Liver (tissue), 9 donors: Measurements from ENCODE around the gene PDE1C. TPM values are rescaled to one million over a fixed set of nuclear protein-coding genes. Genes with fewer than 3 reads are reported as not detected.

ENCODE experiments used
- DNase-seq: peaks from one replicate; pipeline ENCODE4 v3.0.0-alpha.2; 2017; ENCODE audit warnings: low spot score
- H3K27ac ChIP-seq, 2 donors: one replicate each; pipeline ENCODE4 v1.7.0; 2013; ENCODE audit warnings: inconsistent platforms in 2 of 2, low read length in 2 of 2, control low read depth in 1 of 2, low read depth in 1 of 2, mild to moderate bottlenecking in 1 of 2
- H3K27me3 ChIP-seq, 4 donors: one replicate each; pipeline versions ENCODE4 v1.6.1 to v1.7.0; 2013; ENCODE audit warnings: low read length in 3 of 4, inconsistent platforms in 1 of 4, mild to moderate bottlenecking in 1 of 4, moderate library complexity in 1 of 4; ENCODE audit not compliant: control insufficient read depth in 4 of 4, insufficient read depth in 4 of 4
- H3K36me3 ChIP-seq, 4 donors: one replicate each; pipeline versions ENCODE4 v1.6.1 to v1.7.0; 2013; ENCODE audit warnings: low read length in 3 of 4, mild to moderate bottlenecking in 3 of 4, low read depth in 1 of 4, moderate library complexity in 1 of 4; ENCODE audit not compliant: control insufficient read depth in 4 of 4, insufficient read depth in 3 of 4
- H3K4me1 ChIP-seq, 4 donors: one replicate each; pipeline versions ENCODE4 v1.6.1 to v1.7.0; 2013; ENCODE audit warnings: low read length in 3 of 4, mild to moderate bottlenecking in 3 of 4, moderate library complexity in 1 of 4; ENCODE audit not compliant: control insufficient read depth in 4 of 4, insufficient read depth in 4 of 4
- H3K4me3 ChIP-seq, 3 donors: one replicate each; pipeline versions ENCODE4 v1.6.1 to v1.7.0; 2013; ENCODE audit warnings: low read length in 3 of 3, control low read depth in 1 of 3, low read depth in 1 of 3, mild to moderate bottlenecking in 1 of 3
- H3K9ac ChIP-seq, 2 donors: one replicate each; pipeline ENCODE4 v1.7.0; 2013; ENCODE audit warnings: low read length in 2 of 2, mild to moderate bottlenecking in 2 of 2, moderate library complexity in 2 of 2, control low read depth in 1 of 2, low read depth in 1 of 2
- H3K9me3 ChIP-seq, 4 donors: one replicate each; pipeline versions ENCODE4 v1.6.1 to v1.7.0; 2013; ENCODE audit warnings: low read length in 3 of 4; ENCODE audit not compliant: control insufficient read depth in 4 of 4
- GABPA ChIP-seq, 2 donors: IDR thresholded peaks in 1 of 2; conservative IDR thresholded peaks in 1 of 2; 2 replicates each; pipeline ENCODE4 v1.6.1; 2016; ENCODE audit warnings: antibody characterized with exemption in 2 of 2, mild to moderate bottlenecking in 1 of 2, moderate library complexity in 1 of 2
- HNF4A ChIP-seq, 2 donors: conservative IDR thresholded peaks; 2 replicates each; pipeline ENCODE4 v1.6.1; 2016; ENCODE audit warnings: antibody characterized with exemption in 2 of 2, mild to moderate bottlenecking in 2 of 2
- HNF4G ChIP-seq: IDR thresholded peaks from 2 replicates; pipeline ENCODE4 v1.6.1; 2016; ENCODE audit warnings: antibody characterized with exemption
- JUND ChIP-seq, 2 donors: IDR thresholded peaks; 2 replicates each; pipeline ENCODE4 v1.6.1; 2016; ENCODE audit warnings: antibody characterized with exemption in 2 of 2
- RAD21 ChIP-seq, 2 donors: IDR thresholded peaks; 2 replicates each; pipeline ENCODE4 v1.6.1; 2016; ENCODE audit warnings: antibody characterized with exemption in 2 of 2, mild to moderate bottlenecking in 2 of 2
- REST ChIP-seq: IDR thresholded peaks from 2 replicates; pipeline ENCODE4 v1.6.1; 2016; ENCODE audit warnings: antibody characterized with exemption, mild to moderate bottlenecking
- TAF1 ChIP-seq: conservative IDR thresholded peaks from 2 replicates; pipeline ENCODE4 v1.6.1; 2016; ENCODE audit warnings: antibody characterized with exemption, mild to moderate bottlenecking
- YY1 ChIP-seq: IDR thresholded peaks from 2 replicates; pipeline ENCODE4 v1.6.1; 2016; ENCODE audit warnings: antibody characterized with exemption, mild to moderate bottlenecking
- WGBS: extraction: QIAGEN DNeasy Blood & Tissue Kit; methylation state at CpG from one replicate; pipeline ENCODE4 v1.1.7; 2013; 5-methylcytosine and 5-hydroxymethylcytosine counted together
- polyA plus RNA-seq, 2 donors: library from polyadenylated mRNA; stranded (reverse) in 1 of 2; unstranded in 1 of 2; fragments of 200-250 nt in 1 of 2; fragments of >200 nt in 1 of 2; fragmentation: Nextera tagmentation in 1 of 2; extraction: Ambion mirVana in 1 of 2; gene quantifications; one replicate each; pipeline versions ENCODE4 v1.2.1 to v1.2.3, GENCODE V29; 2013 to 2015
- total RNA-seq, 2 donors: library from RNA; depleted of rRNA; stranded (reverse); fragments of >200 nt; gene quantifications; one replicate each; pipeline ENCODE4 v1.2.3, GENCODE V29; 2014
- TF ChIP-seq, protein P1 (sequence below): fragments of 150-350 bp; IDR thresholded peaks from 2 replicates; pipeline ENCODE4 v1.5.1; 2017; ENCODE audit warnings: improper control_type of control experiment, low read depth, low read length; ENCODE audit not compliant: missing input control
- donor health status: healthy.
- donor health status: healthy.
- donor health status: healthy.
- donor health status: healthy.
- donor health status: healthy.

Gene PDE1C
- total and polyA plus RNA-seq, 4 donors = 0.05 to 0.92 (median 0.47) TPM; not detected in 1

- TF ChIP-seq REST = no peak
- no peak for TF ChIP-seq JUND (IDR thresholded peaks at IDR 0.05)
- TF ChIP-seq YY1 = no peak
- TF ChIP-seq TAF1 = no peak
- TF ChIP-seq, protein P1, sequence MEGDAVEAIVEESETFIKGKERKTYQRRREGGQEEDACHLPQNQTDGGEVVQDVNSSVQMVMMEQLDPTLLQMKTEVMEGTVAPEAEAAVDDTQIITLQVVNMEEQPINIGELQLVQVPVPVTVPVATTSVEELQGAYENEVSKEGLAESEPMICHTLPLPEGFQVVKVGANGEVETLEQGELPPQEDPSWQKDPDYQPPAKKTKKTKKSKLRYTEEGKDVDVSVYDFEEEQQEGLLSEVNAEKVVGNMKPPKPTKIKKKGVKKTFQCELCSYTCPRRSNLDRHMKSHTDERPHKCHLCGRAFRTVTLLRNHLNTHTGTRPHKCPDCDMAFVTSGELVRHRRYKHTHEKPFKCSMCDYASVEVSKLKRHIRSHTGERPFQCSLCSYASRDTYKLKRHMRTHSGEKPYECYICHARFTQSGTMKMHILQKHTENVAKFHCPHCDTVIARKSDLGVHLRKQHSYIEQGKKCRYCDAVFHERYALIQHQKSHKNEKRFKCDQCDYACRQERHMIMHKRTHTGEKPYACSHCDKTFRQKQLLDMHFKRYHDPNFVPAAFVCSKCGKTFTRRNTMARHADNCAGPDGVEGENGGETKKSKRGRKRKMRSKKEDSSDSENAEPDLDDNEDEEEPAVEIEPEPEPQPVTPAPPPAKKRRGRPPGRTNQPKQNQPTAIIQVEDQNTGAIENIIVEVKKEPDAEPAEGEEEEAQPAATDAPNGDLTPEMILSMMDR = no peak
- no peak for TF ChIP-seq RAD21 (IDR thresholded peaks at IDR 0.05)
These were observed 196.2 kb downstream of the PDE1C start (continued) for GRCh38 chr7:31873816-31874597.

DNA sequence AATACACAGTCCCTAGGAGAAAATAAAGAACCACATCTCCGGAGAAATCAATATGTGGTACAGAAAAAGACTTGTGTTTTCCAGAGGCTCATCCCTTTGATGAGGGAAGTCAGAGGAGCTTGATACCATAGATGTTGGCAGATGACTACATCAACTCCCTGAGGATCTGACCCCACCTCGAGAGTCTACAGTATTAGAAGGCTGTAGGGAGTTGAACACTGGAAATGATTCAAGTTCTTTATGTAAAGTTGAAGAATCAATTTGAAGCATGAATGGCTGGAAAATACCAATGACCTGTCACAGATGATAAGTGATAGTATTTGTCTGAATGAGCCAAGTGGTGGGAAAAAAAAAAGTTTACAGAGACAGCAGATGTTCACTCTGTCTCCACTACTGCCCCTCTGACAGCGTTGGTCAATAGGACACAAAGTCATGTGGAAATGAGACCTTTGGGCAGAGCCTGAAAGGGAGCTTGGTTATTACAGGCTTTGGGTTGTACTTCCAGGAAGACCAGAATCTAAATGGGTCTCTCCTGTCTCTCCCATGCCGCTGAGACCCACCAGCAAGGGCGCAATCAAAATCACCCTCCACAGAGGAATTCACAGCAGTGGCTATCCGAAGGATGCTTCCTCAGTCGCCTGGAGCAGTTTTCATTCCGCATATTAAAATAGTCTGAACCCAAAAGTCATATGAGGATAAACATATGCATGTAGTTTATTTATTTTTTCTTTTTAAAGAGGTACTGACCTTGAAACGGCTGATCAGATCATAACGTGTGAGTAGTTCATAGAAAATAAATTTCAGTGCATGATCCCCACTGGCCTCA, 197.4 kb downstream of the PDE1C start:
- H3K27me3 ChIP-seq = no peaks in the 10 kb centered on the region
- WGBS = 81% methylated on average over 10 of the region's 10 CpGs
- H3K9me3 ChIP-seq = peaks cover 0 to 1% (median 0%) of the 10 kb centered on the region in 4 donors
- no peak for DNase-seq
- TF ChIP-seq HNF4G = no peak
- no peak for TF ChIP-seq GABPA (IDR thresholded peaks at IDR 0.05 in 1 of 2, conservative IDR thresholded peaks at IDR 0.05 in 1 of 2)
- no peak for TF ChIP-seq HNF4A (conservative IDR thresholded peaks at IDR 0.05)
- TF ChIP-seq JUND (IDR thresholded peaks at IDR 0.05) = no peak
- no peaks in the 10 kb centered on the region for H3K4me1 ChIP-seq
- no peak overlapping the region for H3K4me3 ChIP-seq
- no peak overlapping the region for H3K27ac ChIP-seq
- H3K9ac ChIP-seq = no peak overlapping the region
- H3K36me3 ChIP-seq = no peaks in the 10 kb centered on the region

GRCh38 chr7:31864646-31865045, 205.6 kb downstream of the PDE1C start:
- TF ChIP-seq HNF4G = no peak
- no peaks in the 10 kb centered on the region for H3K4me1 ChIP-seq
- H3K27ac ChIP-seq = no peak overlapping the region
- no peaks in the 10 kb centered on the region for H3K36me3 ChIP-seq
- H3K27me3 ChIP-seq = no peaks in the 10 kb centered on the region
- peaks cover 0 to 4% (median 0%) of the 10 kb centered on the region in 4 donors for H3K9me3 ChIP-seq
- WGBS = 77% methylated on average over 6 of the region's 6 CpGs
- no peak overlapping the region for H3K9ac ChIP-seq
- no peak for DNase-seq
- H3K4me3 ChIP-seq = no peak overlapping the region
